GM04503 (cell line): ENCODE measurements around the gene NR6A1.
"Not testable (repeated sequence)": the region's sequence is repeated elsewhere in the genome, so short reads cannot be mapped to it uniquely, and the experiment has no call there.

Experiments
- DNase-seq: peaks from one replicate; pipeline ENCODE4 v3.0.0-alpha.2; 2012; ENCODE audit warnings: low read depth

NR6A1 gene

GRCh38 chr9:124657516-124657915 is 113.6 kb downstream of the NR6A1 start:
- DNase-seq, result no peak

GRCh38 chr9:124654431-124654830 is 116.7 kb downstream of the NR6A1 start:
- peak; percentile 34 for DNase-seq

- peak; percentile 99 for DNase-seq
These were observed 118.3 kb downstream of the NR6A1 start for GRCh38 chr9:124652615-124653393.

GRCh38 chr9:124652203-124652602 is 118.9 kb downstream of the NR6A1 start:
- DNase-seq, result no peak

GRCh38 chr9:124645274-124645673 is 125.8 kb downstream of the NR6A1 start:
- no peak for DNase-seq

- DNase-seq, result no peak
These were observed 131.5 kb downstream of the NR6A1 start for GRCh38 chr9:124639637-124640036.

GRCh38 chr9:124635285-124635684 is 135.8 kb downstream of the NR6A1 start:
- no peak for DNase-seq

- no peak for DNase-seq
These were observed 139.0 kb downstream of the NR6A1 start for GRCh38 chr9:124632077-124632621.

- DNase-seq, result no peak
These were observed 139.8 kb downstream of the NR6A1 start for GRCh38 chr9:124631326-124631725.

- no peak for DNase-seq
These were observed 141.5 kb downstream of the NR6A1 start for GRCh38 chr9:124629600-124629999.

- no peak for DNase-seq
These were observed 142.4 kb downstream of the NR6A1 start for GRCh38 chr9:124628741-124629140.

- DNase-seq, result peak; percentile 22
These were observed 144.8 kb downstream of the NR6A1 start for GRCh38 chr9:124626276-124626675.

GRCh38 chr9:124625087-124625486 is 146.0 kb downstream of the NR6A1 start:
- DNase-seq, result no peak

- DNase-seq, result no peak
These were observed 146.4 kb downstream of the NR6A1 start for GRCh38 chr9:124624735-124624992.

- no peak for DNase-seq
These were observed 147.0 kb downstream of the NR6A1 start for GRCh38 chr9:124623966-124624734.

GRCh38 chr9:124622882-124623281 is 148.2 kb downstream of the NR6A1 start:
- no peak for DNase-seq

GRCh38 chr9:124621371-124622328 is 149.5 kb downstream of the NR6A1 start:
- peak; percentile 57 for DNase-seq

GRCh38 chr9:124618476-124618875 is 152.6 kb downstream of the NR6A1 start:
- no peak for DNase-seq

- DNase-seq, result peak; percentile 21
These were observed 153.5 kb downstream of the NR6A1 start for GRCh38 chr9:124617477-124618141.

- DNase-seq, result no peak
These were observed 154.2 kb downstream of the NR6A1 start for GRCh38 chr9:124616961-124617360.

- DNase-seq, result not testable (repeated sequence)
These were observed 155.3 kb downstream of the NR6A1 start for GRCh38 chr9:124615840-124616239.
